Measurements from ENCODE around the gene NSMCE1. TPM values are rescaled to one million over a fixed set of nuclear protein-coding genes. Genes with fewer than 3 reads are reported as not detected.

Gene NSMCE1
- total and polyA plus RNA-seq, 2 donors, result 69.5 to 79.9 TPM

DNA sequence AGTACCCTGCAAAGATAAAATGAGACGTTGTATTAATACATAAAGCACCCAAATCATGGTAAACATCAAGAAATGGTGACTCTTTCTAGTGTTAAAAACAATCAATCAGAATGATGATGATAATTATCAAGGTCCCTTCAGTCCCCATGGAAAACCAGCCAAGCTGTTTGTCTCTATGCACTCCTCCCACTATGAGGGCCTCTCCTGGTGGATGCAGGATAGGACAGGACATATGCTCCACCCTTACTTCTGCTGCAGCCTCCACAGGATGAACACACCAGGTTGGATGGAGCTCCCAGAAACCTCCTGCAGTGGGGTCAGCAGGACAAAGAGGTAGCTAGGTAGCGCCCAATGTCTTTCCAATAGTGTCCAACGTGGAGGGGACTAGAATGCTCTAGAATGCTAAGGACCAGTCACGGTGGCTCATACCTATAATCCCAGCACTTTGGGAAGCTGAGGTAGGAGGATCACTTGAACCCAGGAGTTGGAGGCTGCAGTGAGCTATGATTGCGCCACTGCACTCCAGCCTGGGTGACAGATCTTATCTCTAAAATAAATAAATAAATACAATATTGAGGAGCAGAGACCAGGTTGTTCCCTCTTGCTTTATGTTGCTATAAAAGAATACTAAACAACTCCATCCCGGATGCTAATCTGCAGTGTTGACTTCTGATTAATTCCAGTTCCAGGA is 75.1 kb downstream of the NSMCE1 start:
- Histone ChIP-seq H3K27ac (ENCODE audit: low read depth in 1 of 2, low read length in 1 of 2) (no peak overlapping the region), H3K4me1 (ENCODE audit: control insufficient read depth in 2 of 2, insufficient read depth in 2 of 2, low read length in 2 of 2) (peaks cover 6 to 16% of the 10 kb centered on the region in 2 donors), H3K27me3 (ENCODE audit: control insufficient read depth in 2 of 2, insufficient read depth in 1 of 2, low read length in 1 of 2) (no peaks in the 10 kb centered on the region), H3K9me3 (ENCODE audit: control insufficient read depth in 2 of 2, insufficient read depth in 1 of 2, low read length in 1 of 2) (no peaks in the 10 kb centered on the region), H3K36me3 (ENCODE audit: control insufficient read depth in 2 of 2, insufficient read depth in 2 of 2, low read length in 1 of 2) (no peaks in the 10 kb centered on the region), H3K4me3 (ENCODE audit: low read length in 2 of 2) (no peak overlapping the region)
- no peak for DNase-seq (ENCODE audit: low read depth in 6 of 9, low spot score in 9 of 9)
- 88% methylated on average over 6 of the region's 6 CpGs for WGBS

DNA sequence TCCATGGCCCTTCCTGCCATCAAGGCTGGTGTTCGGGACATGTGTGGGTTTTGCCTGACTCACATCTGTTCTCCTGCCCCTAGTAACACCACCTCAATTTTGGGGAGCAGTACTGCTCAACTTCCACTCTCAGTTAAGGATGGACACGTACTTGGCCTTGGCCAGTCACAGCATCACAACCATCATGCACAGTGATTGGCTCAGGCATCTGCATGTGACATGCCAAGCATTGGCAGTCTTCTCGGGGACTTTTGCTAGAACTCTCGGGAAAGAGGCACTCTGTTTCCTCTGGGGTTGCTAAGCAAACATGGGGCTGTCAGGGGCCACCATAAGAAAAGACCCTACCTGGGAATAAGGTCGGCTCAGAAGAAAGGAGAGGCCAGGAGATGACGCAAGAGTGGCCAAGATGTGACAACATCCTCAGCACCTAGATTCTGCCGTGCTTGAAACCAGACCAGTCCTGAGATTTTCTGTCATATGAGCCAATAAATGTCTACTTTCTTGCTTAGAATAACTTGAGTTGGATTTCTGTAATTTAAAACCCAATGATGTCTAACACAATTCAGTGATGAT is 77.1 kb downstream of the NSMCE1 start:
- 86% methylated on average over 7 of the region's 7 CpGs for WGBS
- H3K27me3 ChIP-seq (ENCODE audit: control insufficient read depth in 2 of 2, insufficient read depth in 1 of 2, low read length in 1 of 2), result no peaks in the 10 kb centered on the region
- H3K4me3 ChIP-seq (ENCODE audit: low read length in 2 of 2), result no peak overlapping the region
- H3K4me1 ChIP-seq (ENCODE audit: control insufficient read depth in 2 of 2, insufficient read depth in 2 of 2, low read length in 2 of 2), result peaks cover 6 to 13% of the 10 kb centered on the region in 2 donors
- H3K27ac ChIP-seq (ENCODE audit: low read depth in 1 of 2, low read length in 1 of 2), result no peak overlapping the region
- H3K36me3 ChIP-seq (ENCODE audit: control insufficient read depth in 2 of 2, insufficient read depth in 2 of 2, low read length in 1 of 2), result no peaks in the 10 kb centered on the region
- no peaks in the 10 kb centered on the region for H3K9me3 ChIP-seq (ENCODE audit: control insufficient read depth in 2 of 2, insufficient read depth in 1 of 2, low read length in 1 of 2)
- no peak for DNase-seq (ENCODE audit: low read depth in 6 of 9, low spot score in 9 of 9)

DNA sequence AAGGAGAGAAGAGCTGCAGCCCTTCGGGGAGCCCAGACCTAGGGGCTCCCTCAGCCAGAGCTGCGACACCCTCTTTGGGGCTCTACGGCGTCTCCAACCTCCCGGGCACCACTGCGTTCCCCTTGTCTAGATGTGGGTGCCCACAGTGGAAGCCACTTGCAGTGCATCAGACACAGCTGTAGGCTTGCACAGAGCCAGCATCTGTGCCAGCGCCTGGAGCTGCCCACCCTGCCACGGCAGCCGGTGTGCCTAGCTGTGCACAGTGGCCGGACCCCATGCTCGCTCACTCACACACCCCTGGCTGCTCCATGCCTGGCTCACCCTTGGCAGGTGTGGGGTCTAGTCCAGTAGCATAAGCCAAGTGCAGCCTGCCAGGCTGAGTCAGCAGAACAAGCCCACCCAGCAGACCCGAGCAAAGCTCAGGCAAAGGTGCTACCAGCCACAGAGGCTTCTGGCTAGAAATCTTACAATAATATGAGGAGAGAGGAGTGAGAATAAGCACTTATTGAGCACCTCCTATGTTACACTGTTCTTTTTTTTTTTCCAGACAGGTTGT is 78.2 kb downstream of the NSMCE1 start:
- Histone ChIP-seq H3K9me3 (ENCODE audit: control insufficient read depth in 2 of 2, insufficient read depth in 1 of 2, low read length in 1 of 2) (no peaks in the 10 kb centered on the region), H3K4me1 (ENCODE audit: control insufficient read depth in 2 of 2, insufficient read depth in 2 of 2, low read length in 2 of 2) (peaks cover 0 to 6% of the 10 kb centered on the region in 2 donors), H3K4me3 (ENCODE audit: low read length in 2 of 2) (no peak overlapping the region), H3K36me3 (ENCODE audit: control insufficient read depth in 2 of 2, insufficient read depth in 2 of 2, low read length in 1 of 2) (no peaks in the 10 kb centered on the region), H3K27ac (ENCODE audit: low read depth in 1 of 2, low read length in 1 of 2) (no peak overlapping the region), H3K27me3 (ENCODE audit: control insufficient read depth in 2 of 2, insufficient read depth in 1 of 2, low read length in 1 of 2) (no peaks in the 10 kb centered on the region)
- DNase-seq (ENCODE audit: low read depth in 6 of 9, low spot score in 9 of 9), result no peak
- WGBS, result 94% methylated on average over 12 of the region's 12 CpGs

DNA sequence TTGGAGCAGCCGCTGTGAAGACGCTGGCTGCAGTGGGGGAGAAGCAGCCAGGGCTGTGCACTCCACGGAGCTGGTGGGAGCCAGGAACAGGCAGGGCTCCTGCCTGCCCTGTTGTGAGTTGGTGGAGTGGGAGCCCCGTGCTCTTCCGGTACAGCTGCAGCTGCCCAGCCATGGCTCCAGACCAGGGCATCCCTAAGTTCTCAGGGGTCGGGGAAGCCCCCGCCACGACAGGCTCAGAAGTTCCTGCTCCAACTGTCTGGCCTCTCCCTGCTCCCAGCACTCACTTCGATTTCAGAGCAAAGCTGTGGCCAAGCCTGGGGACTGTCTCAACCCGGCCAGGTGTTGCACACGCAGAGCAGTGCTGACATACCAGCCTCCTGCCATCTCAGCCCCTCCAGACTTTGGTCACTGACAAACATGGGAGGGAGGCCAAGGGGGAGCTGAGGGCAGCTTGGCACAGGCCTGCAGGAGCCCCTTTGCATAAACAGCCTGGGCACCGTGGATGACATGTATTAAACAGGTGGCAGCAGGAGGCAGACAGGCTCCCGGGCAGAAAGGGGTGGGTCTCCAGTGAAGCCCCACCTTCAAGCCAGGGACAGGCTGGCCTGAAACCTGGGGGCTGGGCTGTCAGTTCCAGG is 79.1 kb downstream of the NSMCE1 start:
- 71% methylated on average over 13 of the region's 13 CpGs for WGBS
- H3K9me3 ChIP-seq (ENCODE audit: control insufficient read depth in 2 of 2, insufficient read depth in 1 of 2, low read length in 1 of 2), result no peaks in the 10 kb centered on the region
- H3K27me3 ChIP-seq (ENCODE audit: control insufficient read depth in 2 of 2, insufficient read depth in 1 of 2, low read length in 1 of 2), result no peaks in the 10 kb centered on the region
- no peaks in the 10 kb centered on the region for H3K36me3 ChIP-seq (ENCODE audit: control insufficient read depth in 2 of 2, insufficient read depth in 2 of 2, low read length in 1 of 2)
- no peak overlapping the region for H3K27ac ChIP-seq (ENCODE audit: low read depth in 1 of 2, low read length in 1 of 2)
- no peak overlapping the region for H3K4me3 ChIP-seq (ENCODE audit: low read length in 2 of 2)
- peaks cover 0 to 6% of the 10 kb centered on the region in 2 donors for H3K4me1 ChIP-seq (ENCODE audit: control insufficient read depth in 2 of 2, insufficient read depth in 2 of 2, low read length in 2 of 2)
- DNase-seq (ENCODE audit: low read depth in 6 of 9, low spot score in 9 of 9), result no peak

DNA sequence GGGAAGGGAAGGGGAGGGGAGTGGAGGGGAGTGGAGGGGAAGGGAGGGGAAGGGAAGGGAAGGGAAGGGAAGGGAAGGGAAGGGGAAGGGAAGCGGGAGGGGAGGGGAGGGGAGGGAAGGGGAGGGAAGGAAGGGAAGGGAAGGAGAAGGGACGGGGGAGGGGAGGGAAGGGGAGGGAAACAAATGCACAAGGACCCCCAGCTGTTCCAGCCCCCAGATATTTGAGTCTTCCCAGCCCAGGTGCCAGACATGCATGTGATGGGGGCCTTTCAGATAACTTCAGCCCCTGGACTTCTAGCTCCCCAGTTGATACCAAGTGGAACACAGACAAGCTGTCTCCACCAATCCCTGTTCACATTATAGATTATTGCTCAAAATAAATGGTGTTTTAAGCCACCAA is 79.9 kb downstream of the NSMCE1 start:
- no peak overlapping the region for H3K27ac ChIP-seq (ENCODE audit: low read depth in 1 of 2, low read length in 1 of 2)
- DNase-seq (ENCODE audit: low read depth in 6 of 9, low spot score in 9 of 9), result no peak
- no peaks in the 10 kb centered on the region for H3K36me3 ChIP-seq (ENCODE audit: control insufficient read depth in 2 of 2, insufficient read depth in 2 of 2, low read length in 1 of 2)
- peaks cover 0 to 6% of the 10 kb centered on the region in 2 donors for H3K4me1 ChIP-seq (ENCODE audit: control insufficient read depth in 2 of 2, insufficient read depth in 2 of 2, low read length in 2 of 2)
- no peaks in the 10 kb centered on the region for H3K27me3 ChIP-seq (ENCODE audit: control insufficient read depth in 2 of 2, insufficient read depth in 1 of 2, low read length in 1 of 2)
- WGBS, result 94% methylated on average over 2 of the region's 2 CpGs
- no peaks in the 10 kb centered on the region for H3K9me3 ChIP-seq (ENCODE audit: control insufficient read depth in 2 of 2, insufficient read depth in 1 of 2, low read length in 1 of 2)
- H3K4me3 ChIP-seq (ENCODE audit: low read length in 2 of 2), result no peak overlapping the region

DNA sequence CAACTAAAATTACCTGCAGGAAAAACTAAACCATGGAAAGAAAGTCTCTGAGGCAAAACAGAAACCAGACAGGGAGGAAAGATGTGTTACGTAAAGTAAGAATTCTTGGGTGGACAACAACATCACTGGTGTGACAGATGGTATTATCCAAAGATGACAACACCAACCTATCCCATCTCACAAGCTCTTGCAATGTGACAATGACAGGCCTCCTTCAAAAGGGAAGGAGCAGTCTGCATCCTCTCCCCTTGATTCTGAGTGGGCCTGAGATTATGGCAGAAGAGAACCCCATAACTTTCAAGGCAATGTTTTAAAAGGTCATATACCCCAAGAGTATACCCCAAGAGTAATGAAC is 82.8 kb downstream of the NSMCE1 start:
- WGBS, result 93% methylated on average over 1 of the region's 1 CpG
- no peaks in the 10 kb centered on the region for H3K36me3 ChIP-seq (ENCODE audit: control insufficient read depth in 2 of 2, insufficient read depth in 2 of 2, low read length in 1 of 2)
- H3K4me3 ChIP-seq (ENCODE audit: low read length in 2 of 2), result no peak overlapping the region
- H3K27me3 ChIP-seq (ENCODE audit: control insufficient read depth in 2 of 2, insufficient read depth in 1 of 2, low read length in 1 of 2), result no peaks in the 10 kb centered on the region
- DNase-seq (ENCODE audit: low read depth in 6 of 9, low spot score in 9 of 9), result no peak
- H3K9me3 ChIP-seq (ENCODE audit: control insufficient read depth in 2 of 2, insufficient read depth in 1 of 2, low read length in 1 of 2), result no peaks in the 10 kb centered on the region
- no peak overlapping the region for H3K27ac ChIP-seq (ENCODE audit: low read depth in 1 of 2, low read length in 1 of 2)
- peaks cover 0 to 6% of the 10 kb centered on the region in 2 donors for H3K4me1 ChIP-seq (ENCODE audit: control insufficient read depth in 2 of 2, insufficient read depth in 2 of 2, low read length in 2 of 2)

DNA sequence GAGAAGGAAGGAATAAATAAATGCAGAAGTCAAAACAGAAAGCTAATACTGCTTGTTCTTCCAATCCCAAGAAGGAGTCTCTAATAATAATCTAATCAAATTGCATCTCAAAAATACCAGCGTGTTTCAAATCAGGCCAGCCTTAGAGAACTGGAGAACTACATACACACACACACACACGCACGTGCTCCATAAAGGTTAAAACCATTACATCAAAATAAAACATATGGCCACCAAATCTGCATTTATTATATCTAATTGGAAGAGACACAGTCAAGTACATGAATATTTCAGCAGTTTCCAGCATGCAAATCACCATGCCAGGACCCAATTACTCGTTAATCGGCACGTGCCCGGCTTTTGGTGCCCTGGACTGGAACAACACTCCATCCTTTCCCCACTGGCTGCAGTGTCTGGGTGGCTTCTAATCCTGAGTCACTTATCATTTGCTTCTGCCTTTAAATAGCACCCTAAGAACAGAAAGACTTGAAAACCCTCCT is 85.6 kb downstream of the NSMCE1 start:
- no peaks in the 10 kb centered on the region for H3K9me3 ChIP-seq (ENCODE audit: control insufficient read depth in 2 of 2, insufficient read depth in 1 of 2, low read length in 1 of 2)
- H3K27ac ChIP-seq (ENCODE audit: low read depth in 1 of 2, low read length in 1 of 2), result no peak overlapping the region
- DNase-seq (ENCODE audit: low read depth in 6 of 9, low spot score in 9 of 9), result no peak
- H3K27me3 ChIP-seq (ENCODE audit: control insufficient read depth in 2 of 2, insufficient read depth in 1 of 2, low read length in 1 of 2), result no peaks in the 10 kb centered on the region
- H3K4me3 ChIP-seq (ENCODE audit: low read length in 2 of 2), result no peak overlapping the region
- WGBS, result 96% methylated on average over 7 of the region's 7 CpGs
- no peaks in the 10 kb centered on the region for H3K36me3 ChIP-seq (ENCODE audit: control insufficient read depth in 2 of 2, insufficient read depth in 2 of 2, low read length in 1 of 2)
- H3K4me1 ChIP-seq (ENCODE audit: control insufficient read depth in 2 of 2, insufficient read depth in 2 of 2, low read length in 2 of 2), result peaks cover 10 to 16% of the 10 kb centered on the region in 2 donors

DNA sequence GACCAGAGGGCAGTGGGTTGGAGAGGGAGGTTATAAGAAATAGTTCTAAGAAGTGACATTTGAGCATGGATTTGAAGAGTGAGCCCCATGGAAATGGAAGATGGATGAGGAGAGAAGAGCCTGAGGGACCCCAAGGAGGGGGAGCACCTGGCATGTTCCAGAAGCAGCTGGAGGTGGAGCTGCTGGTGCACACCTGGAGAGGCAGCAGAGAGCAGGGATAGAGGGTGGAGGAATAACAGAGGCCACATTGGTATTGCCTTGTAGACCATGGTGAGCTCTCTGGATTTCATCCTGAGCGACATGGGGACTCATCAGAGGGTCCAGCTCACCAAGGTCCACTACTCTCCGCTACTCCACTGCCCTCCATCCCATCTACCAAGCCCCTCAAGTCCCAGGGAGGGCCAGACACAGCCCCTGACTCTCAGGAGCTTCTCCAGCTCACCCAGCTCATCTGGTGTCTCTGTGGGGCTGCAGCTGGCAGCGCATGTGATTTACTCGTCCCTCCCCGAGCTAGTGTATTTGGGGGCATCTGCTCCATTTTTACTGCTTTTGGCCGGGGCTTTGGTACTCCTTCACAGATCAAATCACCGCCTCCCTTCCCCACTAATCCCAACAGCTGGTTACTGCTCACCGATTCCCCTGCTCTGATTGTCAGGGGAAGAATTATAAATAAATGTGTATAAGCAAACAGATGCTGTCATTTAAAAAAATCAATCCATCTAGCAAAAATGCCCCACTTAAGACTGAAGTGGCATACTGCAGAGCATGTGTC is 87.4 kb downstream of the NSMCE1 start:
- Histone ChIP-seq H3K36me3 (ENCODE audit: control insufficient read depth in 2 of 2, insufficient read depth in 2 of 2, low read length in 1 of 2) (no peaks in the 10 kb centered on the region), H3K27ac (ENCODE audit: low read depth in 1 of 2, low read length in 1 of 2) (no peak overlapping the region), H3K4me3 (ENCODE audit: low read length in 2 of 2) (no peak overlapping the region), H3K9me3 (ENCODE audit: control insufficient read depth in 2 of 2, insufficient read depth in 1 of 2, low read length in 1 of 2) (no peaks in the 10 kb centered on the region), H3K27me3 (ENCODE audit: control insufficient read depth in 2 of 2, insufficient read depth in 1 of 2, low read length in 1 of 2) (no peaks in the 10 kb centered on the region), H3K4me1 (ENCODE audit: control insufficient read depth in 2 of 2, insufficient read depth in 2 of 2, low read length in 2 of 2) (peaks cover 10 to 16% of the 10 kb centered on the region in 2 donors)
- WGBS, result 97% methylated on average over 8 of the region's 8 CpGs
- no peak for DNase-seq (ENCODE audit: low read depth in 6 of 9, low spot score in 9 of 9)
